Measurements from ENCODE around the gene CHI3L2.

- no peak for TF ChIP-seq TAF1 (IDR thresholded peaks at IDR 0.05; ENCODE audit: borderline replicate concordance, insufficient read depth, low read length)
- no peak for TF ChIP-seq REST (IDR thresholded peaks at IDR 0.05; ENCODE audit: insufficient read depth in 1 of 2, low read depth in 2 of 2, low read length in 2 of 2)
Measured at GRCh38 chr1:111281411-111281810, 53.9 kb downstream of the CHI3L2 start.
